Esophagus squamous epithelium (tissue), 4 donors: ENCODE data around the gene NUDCD2.

Experiments used
- POLR2A ChIP-seq, 4 donors: fragments of 450-650 bp; IDR thresholded peaks; one replicate each; pipeline ENCODE4 v1.6.1; 2017; ENCODE audit warnings: antibody characterized with exemption in 4 of 4, mild to moderate bottlenecking in 4 of 4, moderate library complexity in 3 of 4
- TF ChIP-seq, protein P1 (sequence below), 6 experiments: fragments of 450-650 bp in 4 of 6; fragments of 200-600 bp in 2 of 6; sonication (generic) in 2 of 6; IDR thresholded peaks; one replicate each; pipeline ENCODE4 v1.5.1; 2016 to 2019; ENCODE audit warnings: antibody characterized with exemption in 6 of 6, mild to moderate bottlenecking in 4 of 6, moderate library complexity in 4 of 6

DNA sequence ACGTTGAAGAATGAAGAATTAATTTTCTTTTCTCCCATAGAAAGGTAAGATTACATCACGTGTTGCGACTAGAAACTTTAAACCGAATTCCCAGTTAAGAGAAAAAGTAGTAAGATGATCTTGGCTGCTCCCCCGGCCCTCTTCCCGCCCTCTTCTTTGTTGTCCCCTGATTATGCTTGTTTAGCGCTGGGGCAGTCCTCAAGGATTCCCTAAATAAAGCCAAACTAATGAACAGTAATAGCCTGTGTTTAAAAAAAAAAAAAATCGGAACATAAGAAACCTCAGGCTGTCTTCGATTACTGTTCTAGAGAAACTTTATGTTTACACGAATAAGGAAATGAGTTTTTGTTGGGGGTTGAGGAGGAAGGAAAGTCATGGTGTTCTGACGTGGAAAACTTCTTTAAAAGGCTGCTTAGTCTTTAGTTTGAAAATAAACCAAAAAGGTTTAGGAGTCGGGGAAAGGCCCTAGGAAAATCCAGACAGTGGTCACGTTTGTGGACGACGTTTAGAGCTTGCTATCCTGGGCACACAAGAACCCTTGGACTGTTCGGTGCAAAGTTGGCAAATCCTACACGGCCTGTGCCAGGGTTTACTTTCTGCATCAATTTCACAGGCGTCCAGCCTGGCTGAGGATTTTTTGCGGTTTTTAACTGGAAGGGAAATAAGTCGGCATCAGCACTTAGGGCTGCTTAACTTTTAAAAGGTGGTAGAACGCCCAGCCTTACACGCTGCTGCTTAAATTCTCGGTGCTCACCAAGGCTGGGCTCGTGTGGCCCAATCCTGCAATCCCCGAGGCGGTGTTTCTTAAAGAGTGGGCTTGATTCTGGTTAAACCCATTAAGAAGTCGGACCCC is 44.4 kb upstream of the NUDCD2 start:
- TF ChIP-seq POLR2A (IDR thresholded peaks at IDR 0.05) = peak in 1 of 4 donors; percentile 34
- TF ChIP-seq, protein P1, sequence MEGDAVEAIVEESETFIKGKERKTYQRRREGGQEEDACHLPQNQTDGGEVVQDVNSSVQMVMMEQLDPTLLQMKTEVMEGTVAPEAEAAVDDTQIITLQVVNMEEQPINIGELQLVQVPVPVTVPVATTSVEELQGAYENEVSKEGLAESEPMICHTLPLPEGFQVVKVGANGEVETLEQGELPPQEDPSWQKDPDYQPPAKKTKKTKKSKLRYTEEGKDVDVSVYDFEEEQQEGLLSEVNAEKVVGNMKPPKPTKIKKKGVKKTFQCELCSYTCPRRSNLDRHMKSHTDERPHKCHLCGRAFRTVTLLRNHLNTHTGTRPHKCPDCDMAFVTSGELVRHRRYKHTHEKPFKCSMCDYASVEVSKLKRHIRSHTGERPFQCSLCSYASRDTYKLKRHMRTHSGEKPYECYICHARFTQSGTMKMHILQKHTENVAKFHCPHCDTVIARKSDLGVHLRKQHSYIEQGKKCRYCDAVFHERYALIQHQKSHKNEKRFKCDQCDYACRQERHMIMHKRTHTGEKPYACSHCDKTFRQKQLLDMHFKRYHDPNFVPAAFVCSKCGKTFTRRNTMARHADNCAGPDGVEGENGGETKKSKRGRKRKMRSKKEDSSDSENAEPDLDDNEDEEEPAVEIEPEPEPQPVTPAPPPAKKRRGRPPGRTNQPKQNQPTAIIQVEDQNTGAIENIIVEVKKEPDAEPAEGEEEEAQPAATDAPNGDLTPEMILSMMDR (IDR thresholded peaks at IDR 0.05) = no peak
